H1 (cell line): Measurements from ENCODE around the gene NOS1AP. TPM values are rescaled to one million over a fixed set of nuclear protein-coding genes. Genes with fewer than 3 reads are reported as not detected.

ENCODE experiments used
- CTCF ChIA-PET: fragments of 300-600 bp; sonication (Branson Sonifier 250); formaldehyde crosslinking; loops from one replicate; lab custom pipeline; 2021; ENCODE audit not compliant: partially characterized antibody; lab: Charles Lee
- POLR2A ChIA-PET: fragments of 300-600 bp; sonication (Branson Sonifier 250); formaldehyde crosslinking; loops from one replicate; lab custom pipeline; 2021; ENCODE audit warnings: inconsistent platforms; ENCODE audit not compliant: partially characterized antibody; lab: Charles Lee
- DNase-seq, 2 experiments: peaks; one replicate each; pipeline versions ENCODE4 v3.0.0 to v3.0.0-alpha.2; 2010 to 2022; ENCODE audit warnings: low spot score in 2 of 2, low read depth in 1 of 2, mixed read lengths in 1 of 2
- FAIRE-seq: peaks from 2 replicates; lab custom pipeline; 2011; peaks lifted over from hg19 to GRCh38; lab: Jason Lieb, UNC
- H2AFZ ChIP-seq: 2 replicates; pipeline ENCODE4 v1.8.1; 2012; ENCODE audit warnings: low read length, inconsistent platforms
- H2AK5ac ChIP-seq: 2 replicates; pipeline ENCODE4 v1.6.1; 2013; ENCODE audit warnings: low read depth, low read length
- H2BK120ac ChIP-seq: replicated peaks from 2 replicates; pipeline ENCODE3; 2013; ENCODE audit warnings: low read depth, low read length, inconsistent platforms
- H2BK12ac ChIP-seq: 2 replicates; pipeline ENCODE4 v1.6.1; 2013; ENCODE audit warnings: low read depth, low read length
- H2BK15ac ChIP-seq: 2 replicates; pipeline ENCODE4 v1.6.1; 2013; ENCODE audit warnings: low read length
- H2BK20ac ChIP-seq: 2 replicates; pipeline ENCODE4 v1.6.1; 2013; ENCODE audit warnings: low read length
- H2BK5ac ChIP-seq: 2 replicates; pipeline ENCODE4 v1.6.1; 2013; ENCODE audit warnings: low read depth, low read length
- H3K14ac ChIP-seq: 2 replicates; pipeline ENCODE4 v1.6.1; 2013; ENCODE audit warnings: inconsistent platforms; ENCODE audit not compliant: insufficient read length
- H3K18ac ChIP-seq: 2 replicates; pipeline ENCODE4 v1.6.1; 2013; ENCODE audit warnings: low read length; ENCODE audit errors: extremely low read depth
- H3K23ac ChIP-seq: 2 replicates; pipeline ENCODE4 v1.6.1; 2013; ENCODE audit warnings: inconsistent platforms; ENCODE audit not compliant: insufficient read length
- H3K23me2 ChIP-seq: 2 replicates; pipeline ENCODE4 v1.6.1; 2013; ENCODE audit warnings: low read depth, low read length
- H3K27ac ChIP-seq: 2 replicates; pipeline ENCODE4 v1.6.1; 2011; ENCODE audit warnings: low read depth, low read length, inconsistent platforms
- H3K27me3 ChIP-seq, 4 experiments: replicated peaks in 1 of 4; 1 replicate in 1 of 4; 2 replicates in 3 of 4; pipeline versions ENCODE4 v1.6.1 to v1.8.1; 2011 to 2013; ENCODE audit warnings: low read length in 3 of 4, mild to moderate bottlenecking in 3 of 4, inconsistent platforms in 2 of 4, mixed read lengths in 2 of 4, moderate library complexity in 1 of 4; ENCODE audit not compliant: control insufficient read depth in 3 of 4, insufficient read depth in 3 of 4; ENCODE audit errors: extremely low read depth in 1 of 4
- H3K36me3 ChIP-seq, 4 experiments: 2 replicates each; pipeline versions ENCODE4 v1.6.1 to v1.8.1; 2011 to 2013; ENCODE audit warnings: mild to moderate bottlenecking in 4 of 4, low read length in 3 of 4, moderate library complexity in 2 of 4, control low read depth in 1 of 4, inconsistent platforms in 1 of 4; ENCODE audit not compliant: insufficient read depth in 4 of 4, control insufficient read depth in 2 of 4
- H3K4ac ChIP-seq: replicated peaks from 2 replicates; pipeline ENCODE3; 2013; ENCODE audit warnings: low read length, low read depth, mixed read lengths, inconsistent platforms; ENCODE audit not compliant: insufficient read length
- H3K4me1 ChIP-seq, 4 experiments: replicated peaks in 1 of 4; 1 replicate in 1 of 4; 2 replicates in 3 of 4; pipeline versions ENCODE4 v1.6.1 to v1.8.1; 2011 to 2013; ENCODE audit warnings: low read length in 3 of 4, inconsistent platforms in 2 of 4, mixed read lengths in 1 of 4; ENCODE audit not compliant: insufficient read depth in 4 of 4, control insufficient read depth in 3 of 4
- H3K4me2 ChIP-seq, 2 experiments: 2 replicates each; pipeline versions ENCODE4 v1.6.1 to v1.8.1; 2011 to 2013; ENCODE audit warnings: low read depth in 2 of 2, low read length in 2 of 2, control low read depth in 1 of 2, inconsistent platforms in 1 of 2, mild to moderate bottlenecking in 1 of 2; ENCODE audit not compliant: insufficient read depth in 1 of 2
- H3K4me3 ChIP-seq, 4 experiments: fragments of 200-600, 300-600 bp in 1 of 4; sonication (generic), shearing (Covaris generic), sonication (Bioruptor Twin) in 1 of 4; 2 replicates each; pipeline versions ENCODE4 v1.5.1 to v1.8.1; 2011 to 2016; ENCODE audit warnings: low read length in 4 of 4, low read depth in 3 of 4, control low read depth in 2 of 4, inconsistent platforms in 2 of 4, mild to moderate bottlenecking in 2 of 4, mixed read lengths in 1 of 4, moderate library complexity in 1 of 4; ENCODE audit not compliant: insufficient read depth in 2 of 4; ENCODE audit errors: extremely low read depth in 1 of 4
- H3K56ac ChIP-seq: replicated peaks from 2 replicates; pipeline ENCODE3; 2013; ENCODE audit warnings: low read depth, mild to moderate bottlenecking, mixed read lengths, low read length, inconsistent platforms; ENCODE audit not compliant: insufficient read length
- H3K79me1 ChIP-seq: 2 replicates; pipeline ENCODE4 v1.6.1; 2013; ENCODE audit warnings: low read depth, low read length, control low read depth
- H3K79me2 ChIP-seq, 2 experiments: 2 replicates each; pipeline versions ENCODE4 v1.6.1 to v1.8.1; 2012 to 2013; ENCODE audit warnings: low read length in 2 of 2, mild to moderate bottlenecking in 2 of 2, inconsistent platforms in 1 of 2; ENCODE audit not compliant: insufficient read depth in 2 of 2, control insufficient read depth in 1 of 2
- H3K9ac ChIP-seq, 4 experiments: replicated peaks in 1 of 4; 1 replicate in 1 of 4; 2 replicates in 3 of 4; pipeline versions ENCODE4 v1.6.1 to v1.8.1; 2011 to 2013; ENCODE audit warnings: low read depth in 3 of 4, low read length in 3 of 4, control low read depth in 2 of 4, mild to moderate bottlenecking in 2 of 4, moderate library complexity in 2 of 4, inconsistent platforms in 1 of 4; ENCODE audit errors: extremely low read depth in 1 of 4
- H3K9me3 ChIP-seq, 2 experiments: 2 replicates each; pipeline versions ENCODE4 v1.6.1 to v1.8.1; 2012 to 2013; ENCODE audit warnings: mild to moderate bottlenecking in 2 of 2, moderate library complexity in 2 of 2, control low read depth in 1 of 2, inconsistent platforms in 1 of 2, low read depth in 1 of 2, low read length in 1 of 2, mixed read lengths in 1 of 2; ENCODE audit not compliant: insufficient read depth in 2 of 2
- H4K20me1 ChIP-seq, 2 experiments: replicated peaks in 1 of 2; 2 replicates each; pipeline versions ENCODE3 to v1.8.1; 2011 to 2013; ENCODE audit warnings: inconsistent platforms in 2 of 2, low read length in 2 of 2, mild to moderate bottlenecking in 1 of 2; ENCODE audit not compliant: insufficient read depth in 2 of 2, control insufficient read depth in 1 of 2
- H4K5ac ChIP-seq: 2 replicates; pipeline ENCODE4 v1.6.1; 2013; ENCODE audit warnings: low read length, low read depth, mixed read lengths, inconsistent platforms; ENCODE audit not compliant: insufficient read length
- H4K8ac ChIP-seq: 2 replicates; pipeline ENCODE4 v1.8.0; 2013; ENCODE audit warnings: mild to moderate bottlenecking, moderate library complexity, low read length, inconsistent platforms; ENCODE audit not compliant: insufficient read depth; ENCODE audit errors: extremely low read depth
- H4K91ac ChIP-seq: replicated peaks from 2 replicates; pipeline ENCODE3; 2013; ENCODE audit warnings: low read length, mixed read lengths, inconsistent platforms; ENCODE audit not compliant: insufficient read length
- CREB1 ChIP-seq: IDR thresholded peaks from 2 replicates; pipeline ENCODE4 v1.6.1; 2012; ENCODE audit warnings: inconsistent platforms
- CTCF ChIP-seq, 3 experiments: IDR thresholded peaks; 1 replicate in 2 of 3; 2 replicates in 1 of 3; pipeline versions ENCODE4 v1.5.1 to v1.6.1; 2011; ENCODE audit warnings: low read length in 3 of 3, mild to moderate bottlenecking in 3 of 3, inconsistent platforms in 2 of 3, low read depth in 1 of 3, moderate library complexity in 1 of 3; ENCODE audit not compliant: insufficient read depth in 1 of 3; ENCODE audit errors: control extremely low read depth in 1 of 3
- EP300 ChIP-seq, 2 experiments: IDR thresholded peaks; 1 replicate in 1 of 2; 2 replicates in 1 of 2; pipeline ENCODE4 v1.6.1; 2011 to 2012; ENCODE audit warnings: low read depth in 2 of 2, low read length in 2 of 2, mild to moderate bottlenecking in 2 of 2, borderline replicate concordance in 1 of 2, inconsistent platforms in 1 of 2, moderate library complexity in 1 of 2
- EZH2 ChIP-seq: fragments of 200-600 bp; sonication (generic); IDR thresholded peaks from 2 replicates; pipeline ENCODE4 v1.7.1; 2012; ENCODE audit warnings: low read depth, mild to moderate bottlenecking, moderate library complexity, low read length, inconsistent platforms; ENCODE audit not compliant: severe bottlenecking
- HDAC6 ChIP-seq: IDR thresholded peaks from one replicate; pipeline ENCODE4 v1.7.1; 2012; ENCODE audit warnings: low read depth, mild to moderate bottlenecking, inconsistent platforms, low read length, moderate library complexity
- KDM4A ChIP-seq: IDR thresholded peaks from one replicate; pipeline ENCODE4 v1.7.1; 2012; ENCODE audit warnings: low read depth, mild to moderate bottlenecking, moderate library complexity, low read length, inconsistent platforms; ENCODE audit not compliant: severe bottlenecking
- RNF2 ChIP-seq: fragments of 200-900, 300-1000 bp; sonication (generic); IDR thresholded peaks from 2 replicates; pipeline ENCODE4 v1.7.1; 2016; ENCODE audit warnings: borderline replicate concordance, low read depth, mild to moderate bottlenecking, antibody characterized with exemption, low read length; ENCODE audit not compliant: poor library complexity, severe bottlenecking; ENCODE audit errors: missing control alignments
- TAF7 ChIP-seq: optimal IDR thresholded peaks from 2 replicates; pipeline ENCODE3; 2011; ENCODE audit warnings: low read depth, mild to moderate bottlenecking, inconsistent platforms, low read length, moderate library complexity, borderline replicate concordance
- USF2 ChIP-seq: IDR thresholded peaks from 2 replicates; pipeline ENCODE4 v1.6.1; 2011; ENCODE audit warnings: low read length, improper control_type of control experiment
- WGBS, 2 experiments: shearing (Covaris generic) in 1 of 2; methylation state at CpG; one replicate each; pipeline versions ENCODE4 v1.1.6 to v1.1.7; 2013 to 2015; ENCODE audit warnings: low lambda C conversion rate in 2 of 2, mixed read lengths in 2 of 2, inconsistent platforms in 1 of 2, low coverage in 1 of 2, missing lambda C conversion rate in 1 of 2; ENCODE audit not compliant: insufficient replicate concordance in 2 of 2, insufficient coverage in 1 of 2, insufficient read length in 1 of 2; ENCODE audit errors: extremely low coverage in 1 of 2, missing lambda C conversion rate in 1 of 2; 5-methylcytosine and 5-hydroxymethylcytosine counted together
- polyA plus RNA-seq, 7 experiments: library from polyadenylated mRNA; depleted of rRNA in 3 of 7; stranded (reverse) in 5 of 7; unstranded in 2 of 7; fragments of >200 nt in 5 of 7; fragments of 200-250 nt in 2 of 7; gene quantifications; 1 replicate in 5 of 7; 2 replicates in 1 of 7; 4 replicates in 1 of 7; pipeline versions ENCODE4 v1.2.1 to v1.2.3, GENCODE V29; 2011 to 2013; ENCODE audit warnings: missing spikeins in 2 of 7, mixed read lengths in 2 of 7
- total RNA-seq: library from RNA; stranded (reverse); fragmentation: NEBNext Ultra II Directional; extraction: Animal tissue kit (Norgen Biotek cat#: 25700); gene quantifications from 2 replicates; pipeline ENCODE4 v1.2.1, GENCODE V29; 2021

The NOS1AP gene
- total and polyA plus RNA-seq, 2 of the 8 experiments (the other 6 are each of a cell fraction or from before 2014, with no cell fraction given) = 2.4 to 12.1 TPM

GRCh38 chr1:162384116-162384515 lies 314.6 kb downstream of the NOS1AP start:
- 98% methylated on average over 4 of the region's 6 CpGs; no CpG with 5 or more reads in 1 of the 2 experiments for WGBS, 2 experiments
- FAIRE-seq = no peak
- POLR2A ChIA-PET = no interaction called here
- TF ChIP-seq EP300 (IDR thresholded peaks at IDR 0.05; ENCODE audit: borderline replicate concordance in 1 of 2, low read depth in 2 of 2, low read length in 2 of 2) (no peak), HDAC6 (no peak), RNF2 (no peak), CREB1 (no peak), KDM4A (no peak), CTCF (IDR thresholded peaks at IDR 0.05; ENCODE audit: control extremely low read depth in 1 of 3, insufficient read depth in 1 of 3, low read depth in 1 of 3, low read length in 3 of 3) (no peak), TAF7 (no peak), EZH2 (no peak), USF2 (no peak)

More at GRCh38 chr1:162384116-162384515, 314.6 kb downstream of the NOS1AP start:
- no peak overlapping the region for H2AK5ac ChIP-seq
- no peak overlapping the region for H2BK5ac ChIP-seq
- no peak overlapping the region for H2BK20ac ChIP-seq
- no peaks in the 10 kb centered on the region for H3K9me3 ChIP-seq
- no peak overlapping the region for H2BK120ac ChIP-seq
- H4K91ac ChIP-seq = no peak overlapping the region
- H4K20me1 ChIP-seq = no peaks in the 10 kb centered on the region
- H2BK15ac ChIP-seq = no peak overlapping the region
- no peak overlapping the region for H4K5ac ChIP-seq
- no peak overlapping the region for H3K56ac ChIP-seq
- H3K4ac ChIP-seq = no peak overlapping the region
- H4K8ac ChIP-seq = peak overlapping the region; percentile 51; the same call in 1 of the 2 replicates
- H3K18ac ChIP-seq = no peak overlapping the region
- no peak overlapping the region for H3K9ac ChIP-seq
- DNase-seq = no peak
- no peak overlapping the region for H3K27ac ChIP-seq
- H2AFZ ChIP-seq = no peak overlapping the region
- H3K14ac ChIP-seq = no peak overlapping the region
- H3K79me1 ChIP-seq = no peaks in the 10 kb centered on the region
- no peaks in the 10 kb centered on the region for H3K27me3 ChIP-seq
- H3K36me3 ChIP-seq = peaks cover 0 to 5% (median 2%) of the 10 kb centered on the region in 4 experiments; a peak in 1 of 8 replicates
- H3K79me2 ChIP-seq = no peaks in the 10 kb centered on the region
- H3K4me1 ChIP-seq = peaks cover 0 to 2% (median 0%) of the 10 kb centered on the region in 4 experiments; a peak in 2 of 7 replicates
- H3K23ac ChIP-seq = no peak overlapping the region
- H3K4me3 ChIP-seq = no peak overlapping the region
- no peak overlapping the region for H2BK12ac ChIP-seq
- CTCF ChIA-PET = interaction anchor here (0.7 to 8.1 kb wide), 4 partner anchors 20 to 328 kb away, joined by 3 to 44 read pairs (median 4); no protein-coding TSS in a partner anchor
- H3K4me2 ChIP-seq = no peak overlapping the region
- H3K23me2 ChIP-seq = no peaks in the 10 kb centered on the region
